ENCODE data around the gene OLFM3.

The OLFM3 gene

GRCh38 chr1:101996825-101997465 lies at the start of gene OLFM3:
Gene OLFM3 (minus strand): TSS chr1:101996926.
- TF ChIP-seq CTCF (conservative IDR thresholded peaks at IDR 0.05; ENCODE audit: control insufficient read depth, insufficient read depth, low read depth, low read length), result no peak
- no peak for DNase-seq (ENCODE audit: low read depth)

GRCh38 chr1:102045752-102046151 lies 49.0 kb upstream of the OLFM3 start:
- DNase-seq (ENCODE audit: low read depth), result no peak
- H3K4me3 ChIP-seq (ENCODE audit: control insufficient read depth, low read depth, low read length), result no peak overlapping the region
- TF ChIP-seq CTCF (conservative IDR thresholded peaks at IDR 0.05; ENCODE audit: control insufficient read depth, insufficient read depth, low read depth, low read length), result no peak

More at GRCh38 chr1:101996825-101997465, at the start of gene OLFM3:
- no peak within 1 kb of the TSS for H3K4me3 ChIP-seq (ENCODE audit: control insufficient read depth, low read depth, low read length)

GRCh38 chr1:102032534-102032933 lies 35.8 kb upstream of the OLFM3 start:
- TF ChIP-seq CTCF (conservative IDR thresholded peaks at IDR 0.05; ENCODE audit: control insufficient read depth, insufficient read depth, low read depth, low read length), result no peak
- H3K4me3 ChIP-seq (ENCODE audit: control insufficient read depth, low read depth, low read length), result no peak overlapping the region
- DNase-seq (ENCODE audit: low read depth), result no peak

DNA sequence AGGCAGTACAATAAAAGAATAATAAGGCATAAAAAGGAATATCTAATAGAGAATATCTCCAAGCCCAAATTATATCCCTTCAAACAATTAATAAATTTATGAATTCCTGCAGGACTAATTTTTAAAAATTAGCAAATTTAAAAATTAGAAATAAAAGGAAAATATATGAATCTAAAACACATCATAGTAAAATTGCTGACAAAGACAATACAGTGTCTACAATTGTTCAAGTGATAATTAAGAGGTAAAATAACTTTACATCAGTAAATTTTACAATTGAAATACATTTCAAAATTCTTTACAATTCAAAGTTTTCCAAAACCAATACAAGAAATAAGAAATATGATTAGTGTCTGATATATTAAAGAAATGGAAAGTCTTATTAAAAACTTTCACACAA lies 22.8 kb upstream of the OLFM3 start:
- TF ChIP-seq CTCF (conservative IDR thresholded peaks at IDR 0.05; ENCODE audit: control insufficient read depth, insufficient read depth, low read depth, low read length), result no peak
- H3K4me3 ChIP-seq (ENCODE audit: control insufficient read depth, low read depth, low read length), result no peak overlapping the region
- no peak for DNase-seq (ENCODE audit: low read depth)

DNA sequence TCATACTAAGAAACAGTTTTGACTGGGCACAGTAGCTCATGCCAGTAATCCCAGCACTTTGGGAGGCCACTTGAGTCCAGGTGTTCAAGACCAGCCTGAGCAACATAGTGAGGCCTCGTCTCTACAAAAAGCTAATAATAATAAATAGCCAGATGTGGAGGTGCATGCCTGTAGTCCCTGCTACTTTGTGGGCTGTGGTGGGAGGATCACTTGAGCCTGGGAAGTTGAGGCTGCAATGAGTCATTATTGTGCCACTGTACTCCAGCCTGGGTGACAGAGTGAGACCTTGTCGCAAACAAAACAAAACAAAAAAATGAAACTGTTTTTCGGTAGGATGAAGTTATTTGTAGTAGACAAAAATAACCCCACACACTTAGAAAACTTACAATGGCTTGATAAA lies 19.0 kb upstream of the OLFM3 start:
- DNase-seq (ENCODE audit: low read depth), result no peak
- no peak for TF ChIP-seq CTCF (conservative IDR thresholded peaks at IDR 0.05; ENCODE audit: control insufficient read depth, insufficient read depth, low read depth, low read length)
- no peak overlapping the region for H3K4me3 ChIP-seq (ENCODE audit: control insufficient read depth, low read depth, low read length)

- no peak for TF ChIP-seq CTCF (conservative IDR thresholded peaks at IDR 0.05; ENCODE audit: control insufficient read depth, insufficient read depth, low read depth, low read length)
- H3K4me3 ChIP-seq (ENCODE audit: control insufficient read depth, low read depth, low read length), result no peak overlapping the region
- DNase-seq (ENCODE audit: low read depth), result no peak
Observed at GRCh38 chr1:102002057-102002456, 5.3 kb upstream of the OLFM3 start.
